B cell (primary cell): ENCODE data around the gene NDOR1. TPM values are rescaled to one million over a fixed set of nuclear protein-coding genes. Genes with fewer than 3 reads are reported as not detected.

Experiments used
- ATAC-seq: fragments of 200-7000 bp; cut with Tn5 transposase; one replicate; pipeline ENCODE4 v1.10.0; 2021; ENCODE audit warnings: low read depth, mild to moderate bottlenecking, moderate number of reproducible peaks, moderate library complexity
- CTCF ChIA-PET: fragments of 350-600 bp; sonication (Branson Sonifier 250); formaldehyde crosslinking; loops from one replicate; lab custom pipeline; 2021; ENCODE audit warnings: antibody characterized with exemption, inconsistent platforms; lab: Charles Lee
- POLR2A ChIA-PET: fragments of 350-600 bp; sonication (Branson Sonifier 250); formaldehyde crosslinking; loops from one replicate; lab custom pipeline; 2021; ENCODE audit warnings: antibody characterized with exemption; lab: Charles Lee
- DNase-seq: peaks from one replicate; pipeline ENCODE4 v3.0.0; 2013
- H2AFZ ChIP-seq: 2 replicates; pipeline ENCODE4 v1.6.1; 2012; ENCODE audit warnings: mild to moderate bottlenecking, low read depth, low read length; ENCODE audit not compliant: insufficient read depth, poor library complexity, severe bottlenecking
- H3K27ac ChIP-seq, 2 donors: 1 replicate in 1 of 2; 2 replicates in 1 of 2; pipeline ENCODE4 v1.5.1; 2012 to 2013; ENCODE audit warnings: low read length in 2 of 2, mild to moderate bottlenecking in 2 of 2, moderate library complexity in 1 of 2
- H3K27me3 ChIP-seq, 4 experiments: fragments of 200-600 bp in 1 of 4; sonication (generic) in 1 of 4; replicated peaks in 1 of 4; 1 replicate in 2 of 4; 2 replicates in 2 of 4; pipeline versions ENCODE4 v1.6.1 to v1.7.0; 2013 to 2016; ENCODE audit warnings: low read length in 3 of 4, mild to moderate bottlenecking in 2 of 4, mixed read lengths in 1 of 4, moderate library complexity in 1 of 4; ENCODE audit not compliant: insufficient read depth in 4 of 4, control insufficient read depth in 3 of 4; ENCODE audit errors: control extremely low read depth in 1 of 4
- H3K36me3 ChIP-seq, 2 experiments: replicated peaks in 1 of 2; 1 replicate in 1 of 2; 2 replicates in 1 of 2; pipeline versions ENCODE4 v1.6.1 to v1.7.1; 2013; ENCODE audit warnings: low read length in 1 of 2; ENCODE audit not compliant: insufficient read depth in 2 of 2, control insufficient read depth in 1 of 2; ENCODE audit errors: control extremely low read depth in 1 of 2, extremely low read depth in 1 of 2
- H3K4me1 ChIP-seq, 2 donors: fragments of 200-600 bp in 1 of 2; sonication (generic) in 1 of 2; 1 replicate in 1 of 2; 2 replicates in 1 of 2; pipeline versions ENCODE4 v1.5.1 to v1.6.1; 2013 to 2017; ENCODE audit warnings: low read length in 2 of 2; ENCODE audit not compliant: control insufficient read depth in 2 of 2, insufficient read depth in 2 of 2
- H3K4me2 ChIP-seq: replicated peaks from 2 replicates; pipeline ENCODE3; 2012; ENCODE audit warnings: mild to moderate bottlenecking, low read depth, low read length; ENCODE audit not compliant: poor library complexity, severe bottlenecking
- H3K4me3 ChIP-seq, 5 experiments: fragments of 200-600 bp in 1 of 5; sonication (generic) in 1 of 5; 1 replicate in 3 of 5; 2 replicates in 2 of 5; pipeline versions ENCODE4 v1.5.1 to v1.7.0; 2011 to 2016; ENCODE audit warnings: low read length in 4 of 5, mild to moderate bottlenecking in 4 of 5, low read depth in 2 of 5, control low read depth in 1 of 5, moderate library complexity in 1 of 5; ENCODE audit not compliant: insufficient read depth in 1 of 5; ENCODE audit errors: control extremely low read depth in 1 of 5, extremely low read depth in 1 of 5
- H3K79me2 ChIP-seq: fragments of 200-600 bp; sonication (generic); one replicate; pipeline ENCODE4 v1.6.0; 2016; ENCODE audit warnings: low read length; ENCODE audit not compliant: control insufficient read depth, insufficient read depth
- H3K9ac ChIP-seq: fragments of 200-600 bp; sonication (generic); 2 replicates; pipeline ENCODE4 v1.6.1; 2017; ENCODE audit warnings: mild to moderate bottlenecking, low read length, moderate library complexity
- H3K9me3 ChIP-seq, 3 donors: one replicate each; pipeline versions ENCODE4 v1.6.1 to v1.7.1; 2013; ENCODE audit warnings: low read length in 2 of 3; ENCODE audit not compliant: control insufficient read depth in 2 of 3, insufficient read depth in 1 of 3; ENCODE audit errors: control extremely low read depth in 1 of 3
- H4K20me1 ChIP-seq: 2 replicates; pipeline ENCODE4 v1.6.0; 2012; ENCODE audit warnings: mild to moderate bottlenecking, low read length; ENCODE audit not compliant: insufficient read depth, control insufficient read depth, poor library complexity, severe bottlenecking
- H3K27ac Mint-ChIP-seq: one replicate; pipeline ENCODE4 v1.8.0; 2021; ENCODE audit warnings: mixed read lengths
- H3K27me3 Mint-ChIP-seq: one replicate; pipeline ENCODE4 v1.8.0; 2021; ENCODE audit warnings: mixed read lengths
- H3K4me1 Mint-ChIP-seq: one replicate; pipeline ENCODE4 v1.8.0; 2021; ENCODE audit warnings: mixed read lengths
- H3K4me3 Mint-ChIP-seq: one replicate; pipeline ENCODE4 v1.8.0; 2021; ENCODE audit warnings: mixed read lengths
- H3K9me3 Mint-ChIP-seq: one replicate; pipeline ENCODE4 v1.8.0; 2022; ENCODE audit warnings: mixed read lengths; ENCODE audit not compliant: insufficient read depth
- CTCF ChIP-seq: fragments of 200-600 bp; IDR thresholded peaks from one replicate; pipeline ENCODE4 v1.8.0; 2022; ENCODE audit warnings: antibody characterized with exemption, mild to moderate bottlenecking
- EZH2 ChIP-seq: IDR thresholded peaks from 2 replicates; pipeline ENCODE4 v1.6.1; 2012; ENCODE audit warnings: borderline replicate concordance, low read depth, mild to moderate bottlenecking, moderate library complexity, low read length; ENCODE audit not compliant: insufficient read depth, poor library complexity, severe bottlenecking
- WGBS: methylation state at CpG from one replicate; pipeline ENCODE4 v1.1.5; 2013; ENCODE audit warnings: missing lambda C conversion rate; ENCODE audit not compliant: insufficient coverage; 5-methylcytosine and 5-hydroxymethylcytosine counted together
- intact Hi-C: fragments of 100-400 bp; cut with micrococcal nuclease; formaldehyde crosslinking; loops from one replicate; pipeline ENCODE4 v1.10.0; 2022
- polyA plus RNA-seq: library from polyadenylated mRNA; depleted of rRNA; stranded (reverse); fragments of >200 nt; gene quantifications from 2 replicates; pipeline ENCODE4 v1.2.3, GENCODE V29; 2012
- total RNA-seq, 2 donors: library from RNA; stranded (reverse); fragments of 120-200 nt in 1 of 2; gene quantifications; 1 replicate in 1 of 2; 2 replicates in 1 of 2; pipeline versions ENCODE4 v1.2.3 to v1.2.4, GENCODE V29; 2013 to 2022

The NDOR1 gene
- total and polyA plus RNA-seq, 2 donors (not counting 1 experiment from before 2014, with no cell fraction given) = 36.4 to 40.9 TPM

GRCh38 chr9:137236936-137237421 is 31.5 kb downstream of the NDOR1 start:
- Histone ChIP-seq H3K27ac (no peak overlapping the region), H3K27me3 (peaks cover 0 to 2% (median 0%) of the 10 kb centered on the region in 4 experiments), H3K9ac (no peak overlapping the region), H3K4me2 (peak overlapping the region; percentile 72), H3K79me2 (peaks cover 32% of the 10 kb centered on the region), H4K20me1 (peaks cover 27% of the 10 kb centered on the region), H3K36me3 (peaks cover 0 to 2% of the 10 kb centered on the region in 2 experiments), H3K4me1 (peaks cover 39 to 65% of the 10 kb centered on the region in 2 donors), H3K9me3 (peaks cover 0 to 3% (median 0%) of the 10 kb centered on the region in 3 donors), H3K4me3 (peak overlapping the region in 1 of 5 experiments; percentile 19), H2AFZ (peak overlapping the region; percentile 41)
- ChIA-PET POLR2A (interaction anchor here (0.5 to 1.6 kb wide), 6 partner anchors 13 to 834 kb away, joined by 3 to 8 read pairs (median 4); partner anchors contain the start of genes ANAPC2, MAN1B1 and SSNA1), CTCF (interaction anchor here (0.6 to 8.9 kb wide), 42 partner anchors 11 to 449 kb away, joined by 3 to 76 read pairs (median 5); partner anchors contain the start of genes ANAPC2, CYSRT1, MAN1B1 and NELFB)
- intact Hi-C loops = loop anchor here (1.0 to 2.0 kb wide), 6 partner anchors 14 to 208 kb away; partner anchors contain the start of genes ANAPC2, NPDC1, SSNA1 and TPRN
- DNase-seq (no peak), ATAC-seq (no peak)
- peak overlapping the region; percentile 13 for H3K4me3 Mint-ChIP-seq
- no peak for TF ChIP-seq CTCF
- TF ChIP-seq EZH2 = no peak
- no peaks in the 10 kb centered on the region for H3K9me3 Mint-ChIP-seq
- no peaks in the 10 kb centered on the region for H3K27me3 Mint-ChIP-seq
- 19% methylated on average over 9 of the region's 11 CpGs for WGBS
- peaks cover 39% of the 10 kb centered on the region for H3K4me1 Mint-ChIP-seq
- peak overlapping the region; percentile 15 for H3K27ac Mint-ChIP-seq
